GM10847 (cell line): ENCODE measurements around the gene NR1H2.

Source experiments
- POLR2A ChIP-seq: IDR thresholded peaks from 2 replicates; pipeline ENCODE4 v1.6.1; 2011; ENCODE audit not compliant: insufficient read length; ENCODE audit errors: extremely low read depth

The NR1H2 gene

DNA sequence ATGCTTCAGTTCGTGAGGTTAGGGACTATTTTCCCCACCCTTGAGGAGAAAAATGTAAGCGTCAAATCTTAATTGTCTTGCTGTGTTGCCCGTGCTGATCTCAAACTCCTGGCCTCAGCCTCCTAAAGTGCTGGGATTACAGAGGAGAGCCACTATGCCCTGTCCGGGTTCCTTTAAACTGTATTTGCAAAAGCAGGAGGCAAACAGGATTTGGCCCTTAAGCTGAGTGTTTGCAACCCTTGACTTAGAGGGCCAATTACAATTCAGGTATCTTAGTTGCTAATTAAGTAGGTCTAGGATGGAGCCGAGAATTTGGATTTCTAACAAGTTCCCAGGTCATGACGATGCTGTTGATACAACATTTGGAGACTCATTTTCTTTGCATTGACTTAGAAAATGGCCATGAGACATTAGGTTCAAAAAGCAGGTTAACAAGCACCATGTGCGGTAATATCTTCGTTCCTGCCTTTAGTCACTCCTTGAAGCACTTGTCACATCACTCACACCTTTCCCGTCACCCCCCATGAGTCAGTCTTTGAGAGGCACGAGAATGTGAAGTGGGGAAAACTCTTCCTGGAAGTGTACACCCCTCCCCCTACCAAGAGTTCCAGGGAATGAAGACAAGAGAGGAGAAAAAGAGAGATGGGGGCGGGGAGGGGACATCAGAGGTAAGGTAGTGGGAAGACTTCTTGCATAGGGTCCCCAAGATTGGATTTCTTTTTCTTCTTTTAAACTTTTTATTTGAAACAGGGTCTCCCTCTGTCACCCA lies 13.4 kb upstream of the NR1H2 start:
- no peak for TF ChIP-seq POLR2A

DNA sequence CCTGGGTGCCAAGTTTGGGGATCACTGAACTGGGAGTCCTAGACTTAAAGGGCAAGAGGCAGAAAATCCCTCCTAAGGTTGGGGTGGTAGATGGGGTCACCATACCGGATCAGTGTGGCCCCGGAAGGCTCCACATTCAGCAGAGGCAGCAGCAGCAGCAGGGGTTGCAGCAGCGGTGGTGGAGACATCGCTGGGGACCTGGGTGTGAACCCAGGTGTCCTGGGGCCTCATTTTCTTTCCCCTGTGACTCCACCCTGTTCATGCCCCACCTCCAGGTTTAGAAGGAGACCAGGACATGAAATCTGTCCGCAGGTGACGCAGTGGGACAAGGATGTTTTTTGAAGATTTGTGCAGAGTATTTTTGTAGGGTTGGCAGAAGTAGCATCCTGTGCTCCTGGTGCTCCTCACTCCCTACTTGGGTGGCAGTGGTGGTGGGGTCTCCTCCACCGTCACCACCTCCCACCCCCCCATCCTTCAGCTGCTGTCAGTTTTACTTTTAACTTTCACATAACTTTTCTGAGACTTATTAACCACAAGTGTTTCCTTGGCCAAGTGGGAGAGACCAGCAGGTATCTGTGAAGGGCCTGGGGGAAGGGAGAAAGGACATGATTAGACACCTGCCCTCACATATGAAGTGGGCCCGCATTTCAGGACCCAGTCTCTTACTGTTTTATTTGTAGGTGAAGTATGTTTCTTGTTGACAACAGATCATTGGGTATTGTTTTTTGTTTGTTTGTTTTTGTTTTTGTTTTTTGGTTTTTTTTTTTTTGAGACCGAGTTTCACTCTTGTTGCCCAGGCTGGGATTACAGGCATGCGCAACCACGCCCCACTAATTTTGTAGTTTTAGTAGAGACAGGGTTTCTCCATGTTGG lies 10.6 kb upstream of the NR1H2 start, which contains the start of gene NAPSA:
TSS of gene NAPSA (minus strand) at position 206 of the 873 bp plus-strand sequence. CDS start at position 188, 18 bp downstream.
- no peak for TF ChIP-seq POLR2A

DNA sequence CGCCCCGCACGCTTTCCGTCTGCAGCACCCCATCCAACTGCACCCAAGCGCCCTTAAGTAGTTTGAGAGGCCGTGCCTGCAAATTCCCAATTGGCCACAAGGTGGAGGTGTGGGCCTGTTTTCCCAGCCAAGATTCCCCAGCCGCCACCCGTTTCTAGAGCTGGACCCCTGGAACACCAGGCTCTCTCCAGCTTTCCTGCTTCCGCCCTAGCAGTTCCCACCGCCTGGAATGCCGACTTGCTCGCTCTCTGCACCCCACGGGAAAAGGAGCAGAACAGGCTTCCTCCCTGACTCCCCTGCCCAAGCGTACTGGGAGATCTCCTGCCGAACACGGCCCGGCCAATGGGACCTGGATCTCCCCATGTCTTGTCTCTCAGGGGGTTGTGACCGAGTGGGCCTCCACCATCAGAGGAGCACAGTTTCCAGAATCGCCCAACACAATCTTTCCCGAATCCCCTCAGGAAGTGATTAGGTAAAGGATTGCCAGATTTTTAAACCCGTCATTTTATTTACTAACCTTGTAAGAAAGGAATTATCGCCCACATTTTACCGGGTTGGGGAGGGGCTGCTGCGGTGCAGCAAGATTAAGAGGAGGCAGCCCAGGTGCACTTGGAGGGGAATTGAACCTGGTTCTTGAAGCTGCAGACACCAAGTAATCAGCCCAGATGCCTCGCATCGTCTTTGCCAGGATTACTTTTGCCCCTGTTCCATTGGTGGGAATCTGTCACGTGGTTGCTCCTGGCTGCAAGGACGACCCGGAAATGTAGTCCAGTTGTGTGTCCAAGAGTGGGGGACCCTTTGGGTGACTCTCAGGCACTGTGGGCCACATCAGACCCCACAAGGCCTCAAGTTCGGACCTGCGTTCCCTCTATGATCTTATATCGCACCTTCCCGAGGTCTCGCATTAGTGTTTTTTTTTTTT lies 7.3 kb upstream of the NR1H2 start:
- peak; percentile 38 for TF ChIP-seq POLR2A

DNA sequence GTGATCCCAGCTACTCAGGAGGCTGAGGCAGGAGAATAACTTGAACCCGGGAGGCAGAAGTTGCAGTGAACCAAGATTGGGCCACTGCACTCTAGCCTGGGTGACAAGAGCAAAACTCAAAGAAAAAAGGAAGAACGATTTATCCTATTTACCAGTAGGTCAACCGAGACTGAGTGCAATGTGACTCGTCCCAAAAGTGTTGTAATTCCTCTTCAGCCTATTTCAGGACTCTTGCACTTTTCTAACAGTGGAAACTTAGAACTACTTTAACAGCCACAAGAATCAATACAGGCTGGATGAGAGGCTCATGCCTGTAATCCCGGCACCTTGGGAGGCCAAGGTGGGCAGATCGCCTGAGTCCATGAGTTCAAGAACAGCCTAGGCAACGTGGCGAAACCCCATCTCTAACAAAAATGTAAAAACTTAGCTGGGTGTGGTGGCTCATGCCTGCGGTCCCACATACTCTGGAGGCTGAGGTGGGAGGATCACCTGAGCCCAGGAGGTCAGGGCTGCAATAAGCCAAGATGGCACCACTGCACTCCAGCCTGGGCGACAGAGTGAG lies 4.3 kb upstream of the NR1H2 start:
- TF ChIP-seq POLR2A = no peak

DNA sequence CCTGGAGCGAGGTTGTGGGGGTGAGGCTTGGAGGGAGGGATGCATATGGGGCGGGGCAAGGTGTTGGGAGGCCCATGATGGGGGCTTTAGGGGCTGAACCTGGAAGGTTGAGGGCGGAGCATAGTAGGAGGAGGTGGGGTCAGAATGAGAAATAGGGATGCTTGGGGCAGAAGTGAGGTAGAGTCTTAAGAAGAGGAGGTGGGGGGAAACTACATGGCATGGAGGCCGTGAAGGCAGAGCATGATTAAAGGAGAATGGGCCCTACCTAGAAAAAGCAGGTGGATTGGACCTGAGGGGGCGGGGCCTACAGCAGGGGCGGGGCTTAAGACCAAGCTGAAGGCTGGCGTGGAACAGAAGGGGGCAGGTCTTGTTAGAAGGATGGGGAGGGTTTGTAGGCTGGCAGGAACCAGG lies 799 bp downstream of the NR1H2 start:
- TF ChIP-seq POLR2A = no peak

DNA sequence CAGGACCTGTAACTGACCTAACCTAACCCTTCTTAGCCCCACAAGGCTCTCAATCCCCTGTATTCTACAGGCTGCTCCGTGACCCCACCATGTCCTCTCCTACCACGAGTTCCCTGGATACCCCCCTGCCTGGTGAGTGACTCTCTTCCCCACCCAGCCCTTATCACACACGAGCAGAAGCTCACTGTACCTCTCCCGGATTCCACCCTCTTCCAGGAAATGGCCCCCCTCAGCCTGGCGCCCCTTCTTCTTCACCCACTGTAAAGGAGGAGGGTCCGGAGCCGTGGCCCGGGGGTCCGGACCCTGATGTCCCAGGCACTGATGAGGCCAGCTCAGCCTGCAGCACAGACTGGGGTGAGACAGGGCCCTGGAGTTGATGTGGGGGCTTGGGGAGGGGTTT lies 1.3 kb downstream of the NR1H2 start:
- no peak for TF ChIP-seq POLR2A

DNA sequence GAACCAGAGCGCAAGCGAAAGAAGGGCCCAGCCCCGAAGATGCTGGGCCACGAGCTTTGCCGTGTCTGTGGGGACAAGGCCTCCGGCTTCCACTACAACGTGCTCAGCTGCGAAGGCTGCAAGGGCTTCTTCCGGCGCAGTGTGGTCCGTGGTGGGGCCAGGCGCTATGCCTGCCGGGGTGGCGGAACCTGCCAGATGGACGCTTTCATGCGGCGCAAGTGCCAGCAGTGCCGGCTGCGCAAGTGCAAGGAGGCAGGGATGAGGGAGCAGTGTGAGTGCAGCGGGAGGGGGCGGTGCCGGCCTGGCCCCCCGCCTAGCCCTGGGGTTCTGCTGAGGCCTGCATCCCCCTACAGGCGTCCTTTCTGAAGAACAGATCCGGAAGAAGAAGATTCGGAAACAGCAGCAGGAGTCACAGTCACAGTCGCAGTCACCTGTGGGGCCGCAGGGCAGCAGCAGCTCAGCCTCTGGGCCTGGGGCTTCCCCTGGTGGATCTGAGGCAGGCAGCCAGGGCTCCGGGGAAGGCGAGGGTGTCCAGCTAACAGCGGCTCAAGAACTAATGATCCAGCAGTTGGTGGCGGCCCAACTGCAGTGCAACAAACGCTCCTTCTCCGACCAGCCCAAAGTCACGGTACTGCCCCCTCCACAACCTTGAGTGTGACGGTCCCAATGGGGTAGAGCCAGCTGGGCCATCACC lies 2.1 kb downstream of the NR1H2 start:
- TF ChIP-seq POLR2A = no peak

DNA sequence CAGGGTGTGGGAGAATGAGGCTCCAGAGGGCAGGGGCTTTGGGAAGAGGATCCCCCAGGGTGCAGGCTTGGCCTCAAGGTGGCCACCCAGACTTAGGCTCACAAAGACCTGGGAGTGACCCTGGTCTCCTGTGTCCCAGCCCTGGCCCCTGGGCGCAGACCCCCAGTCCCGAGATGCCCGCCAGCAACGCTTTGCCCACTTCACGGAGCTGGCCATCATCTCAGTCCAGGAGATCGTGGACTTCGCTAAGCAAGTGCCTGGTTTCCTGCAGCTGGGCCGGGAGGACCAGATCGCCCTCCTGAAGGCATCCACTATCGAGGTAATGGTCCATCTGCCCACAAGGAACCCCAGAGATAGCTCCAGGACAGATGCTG lies 2.6 kb downstream of the NR1H2 start:
- no peak for TF ChIP-seq POLR2A

DNA sequence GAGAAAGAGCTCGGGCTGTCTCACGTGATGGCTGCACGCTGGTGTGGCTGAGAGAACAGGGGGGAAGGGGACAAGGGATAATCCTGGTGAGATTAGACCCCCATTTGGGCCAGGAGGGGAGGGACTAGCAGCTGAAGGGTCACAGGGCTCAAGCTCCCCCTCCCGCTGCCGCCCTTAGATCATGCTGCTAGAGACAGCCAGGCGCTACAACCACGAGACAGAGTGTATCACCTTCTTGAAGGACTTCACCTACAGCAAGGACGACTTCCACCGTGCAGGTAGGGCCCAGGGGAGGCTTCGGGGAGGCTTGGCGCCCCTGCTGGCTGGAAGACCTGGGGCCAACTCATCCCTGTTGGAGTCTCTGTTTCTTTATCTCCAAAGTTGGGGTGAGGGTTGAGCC lies 3.3 kb downstream of the NR1H2 start:
- TF ChIP-seq POLR2A = no peak

DNA sequence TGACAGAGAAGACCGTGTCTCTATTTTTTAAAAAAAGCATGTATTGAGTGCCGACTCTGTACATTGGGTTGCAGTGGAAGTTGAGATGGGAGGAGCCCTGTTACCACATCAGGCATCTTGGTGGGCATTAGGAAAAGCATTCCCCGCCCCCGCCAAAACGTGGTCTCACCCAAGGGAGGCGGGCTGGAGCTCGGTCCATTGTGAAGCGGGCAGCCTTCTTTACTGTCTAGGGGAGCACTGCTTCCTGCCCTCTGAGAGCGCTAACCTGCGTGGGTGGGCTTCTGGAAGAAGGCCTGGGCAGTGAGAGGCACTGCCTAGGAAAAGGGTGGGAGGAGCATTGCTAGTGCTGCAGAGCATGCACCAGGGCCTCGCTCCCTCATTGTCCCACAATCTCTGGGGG lies 3.9 kb downstream of the NR1H2 start:
- TF ChIP-seq POLR2A = no peak

DNA sequence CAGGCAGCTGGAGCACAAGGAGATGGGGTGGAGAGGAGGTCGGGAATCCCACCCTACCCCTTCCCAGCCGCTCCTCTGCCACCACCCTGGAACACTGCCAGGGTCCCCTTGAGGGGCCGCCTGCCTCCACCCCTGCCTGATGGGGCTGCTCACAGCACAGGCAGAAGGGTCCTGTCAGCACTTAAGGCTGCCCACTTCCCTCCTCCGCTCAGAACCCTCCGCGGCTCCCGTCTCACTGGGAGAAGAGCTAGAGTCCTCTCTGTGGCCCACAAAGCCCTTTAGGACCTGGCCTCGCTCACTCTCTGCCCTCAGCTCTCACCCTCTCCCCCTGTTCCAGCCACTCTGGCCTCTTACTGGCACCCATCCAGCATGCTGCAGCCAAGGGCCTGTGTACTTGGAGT lies 4.5 kb downstream of the NR1H2 start:
- no peak for TF ChIP-seq POLR2A

DNA sequence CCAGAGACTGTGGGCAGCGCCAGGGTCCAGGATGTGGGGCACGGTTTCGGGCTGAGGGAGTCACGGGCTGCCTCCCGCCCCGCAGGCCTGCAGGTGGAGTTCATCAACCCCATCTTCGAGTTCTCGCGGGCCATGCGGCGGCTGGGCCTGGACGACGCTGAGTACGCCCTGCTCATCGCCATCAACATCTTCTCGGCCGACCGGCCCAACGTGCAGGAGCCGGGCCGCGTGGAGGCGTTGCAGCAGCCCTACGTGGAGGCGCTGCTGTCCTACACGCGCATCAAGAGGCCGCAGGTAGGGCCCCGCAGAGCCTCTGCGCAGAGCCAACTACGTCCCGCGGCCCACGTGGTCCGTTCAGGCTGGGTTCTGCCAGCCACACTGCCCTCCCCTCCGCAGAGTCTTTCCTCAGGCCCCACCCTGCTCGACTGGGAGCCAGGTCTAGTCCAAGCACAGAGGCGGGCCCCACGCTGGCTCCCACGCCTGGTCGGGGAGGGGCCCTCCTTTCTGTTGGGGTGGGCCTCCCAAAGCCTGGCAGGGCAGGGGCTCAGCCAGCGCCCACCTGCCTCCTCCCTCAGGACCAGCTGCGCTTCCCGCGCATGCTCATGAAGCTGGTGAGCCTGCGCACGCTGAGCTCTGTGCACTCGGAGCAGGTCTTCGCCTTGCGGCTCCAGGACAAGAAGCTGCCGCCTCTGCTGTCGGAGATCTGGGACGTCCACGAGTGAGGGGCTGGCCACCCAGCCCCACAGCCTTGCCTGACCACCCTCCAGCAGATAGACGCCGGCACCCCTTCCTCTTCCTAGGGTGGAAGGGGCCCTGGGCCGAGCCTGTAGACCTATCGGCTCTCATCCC lies 5.8 kb downstream of the NR1H2 start:
- TF ChIP-seq POLR2A = no peak
